ENCODE data around the gene CLEC20A. TPM values are rescaled to one million over a fixed set of nuclear protein-coding genes. Genes with fewer than 3 reads are reported as not detected.

CLEC20A gene
- total RNA-seq, 2 donors from 2014 or later = not detected

- ATAC-seq (replicated peaks in 1 of 2) = no peak
Observed at GRCh38 chr1:178490136-178490535, 6.6 kb downstream of the CLEC20A start.

GRCh38 chr1:178489399-178489798 is 7.4 kb downstream of the CLEC20A start:
- Mint-ChIP-seq H3K27me3 (ENCODE audit: low read depth) (peaks cover 20% of the 10 kb centered on the region), H3K4me1 (ENCODE audit: low read depth) (no peaks in the 10 kb centered on the region), H3K9me3 (no peaks in the 10 kb centered on the region), H3K27ac (no peak overlapping the region), H3K36me3 (ENCODE audit: insufficient read depth in 2 of 2) (no peaks in the 10 kb centered on the region), H3K4me3 (no peak overlapping the region)
- ATAC-seq (replicated peaks in 1 of 2) (no peak), DNase-seq (no peak)

More at GRCh38 chr1:178490136-178490535, 6.6 kb downstream of the CLEC20A start:
- Mint-ChIP-seq H3K27me3 (ENCODE audit: low read depth) (peaks cover 18% of the 10 kb centered on the region), H3K4me3 (no peak overlapping the region), H3K9me3 (no peaks in the 10 kb centered on the region), H3K36me3 (ENCODE audit: insufficient read depth in 2 of 2) (no peaks in the 10 kb centered on the region), H3K27ac (no peak overlapping the region), H3K4me1 (ENCODE audit: low read depth) (no peaks in the 10 kb centered on the region)
- no peak for DNase-seq

GRCh38 chr1:178488393-178488792 is 8.4 kb downstream of the CLEC20A start:
- Mint-ChIP-seq H3K27me3 (ENCODE audit: low read depth) (peaks cover 20% of the 10 kb centered on the region), H3K9me3 (no peaks in the 10 kb centered on the region), H3K27ac (no peak overlapping the region), H3K36me3 (ENCODE audit: insufficient read depth in 2 of 2) (no peaks in the 10 kb centered on the region), H3K4me3 (no peak overlapping the region), H3K4me1 (ENCODE audit: low read depth) (no peaks in the 10 kb centered on the region)
- ATAC-seq (replicated peaks in 1 of 2) (no peak), DNase-seq (no peak)

- Mint-ChIP-seq H3K4me3 (no peak overlapping the region), H3K9me3 (no peaks in the 10 kb centered on the region), H3K27me3 (ENCODE audit: low read depth) (peaks cover 20% of the 10 kb centered on the region), H3K36me3 (ENCODE audit: insufficient read depth in 2 of 2) (no peaks in the 10 kb centered on the region), H3K4me1 (ENCODE audit: low read depth) (no peaks in the 10 kb centered on the region), H3K27ac (no peak overlapping the region)
- ATAC-seq (replicated peaks in 1 of 2) = no peak
- DNase-seq = no peak
Observed at GRCh38 chr1:178487070-178487615, 9.6 kb downstream of the CLEC20A start.

GRCh38 chr1:178486100-178487069 is 10.4 kb downstream of the CLEC20A start:
- Mint-ChIP-seq H3K27me3 (ENCODE audit: low read depth) (peaks cover 20% of the 10 kb centered on the region), H3K4me1 (ENCODE audit: low read depth) (no peaks in the 10 kb centered on the region), H3K36me3 (ENCODE audit: insufficient read depth in 2 of 2) (no peaks in the 10 kb centered on the region), H3K4me3 (no peak overlapping the region), H3K27ac (no peak overlapping the region), H3K9me3 (no peaks in the 10 kb centered on the region)
- ATAC-seq (replicated peaks in 1 of 2) (no peak), DNase-seq (no peak)

- H3K27ac Mint-ChIP-seq = no peak overlapping the region
- no peak for ATAC-seq (replicated peaks in 1 of 2)
Observed at GRCh38 chr1:178485541-178485981, 11.2 kb downstream of the CLEC20A start.

GRCh38 chr1:178484698-178485225 is 12.0 kb downstream of the CLEC20A start:
- Mint-ChIP-seq H3K9me3 (no peaks in the 10 kb centered on the region), H3K27ac (no peak overlapping the region), H3K36me3 (ENCODE audit: insufficient read depth in 2 of 2) (no peaks in the 10 kb centered on the region), H3K4me1 (ENCODE audit: low read depth) (no peaks in the 10 kb centered on the region), H3K27me3 (ENCODE audit: low read depth) (peaks cover 20% of the 10 kb centered on the region), H3K4me3 (no peak overlapping the region)
- ATAC-seq (replicated peaks in 1 of 2) (no peak), DNase-seq (no peak)

More at GRCh38 chr1:178485541-178485981, 11.2 kb downstream of the CLEC20A start:
- Mint-ChIP-seq H3K36me3 (ENCODE audit: insufficient read depth in 2 of 2) (no peaks in the 10 kb centered on the region), H3K27me3 (ENCODE audit: low read depth) (peaks cover 20% of the 10 kb centered on the region), H3K4me1 (ENCODE audit: low read depth) (no peaks in the 10 kb centered on the region), H3K4me3 (no peak overlapping the region), H3K9me3 (no peaks in the 10 kb centered on the region)
- DNase-seq = no peak

GRCh38 chr1:178483251-178483957 is 13.4 kb downstream of the CLEC20A start:
- Mint-ChIP-seq H3K36me3 (ENCODE audit: insufficient read depth in 2 of 2) (no peaks in the 10 kb centered on the region), H3K4me1 (ENCODE audit: low read depth) (no peaks in the 10 kb centered on the region), H3K4me3 (no peak overlapping the region), H3K27me3 (ENCODE audit: low read depth) (peaks cover 17% of the 10 kb centered on the region), H3K9me3 (no peaks in the 10 kb centered on the region), H3K27ac (no peak overlapping the region)
- ATAC-seq (replicated peaks in 1 of 2) (no peak), DNase-seq (no peak)

- H3K27ac Mint-ChIP-seq = no peak overlapping the region
- ATAC-seq (replicated peaks in 1 of 2) (no peak), DNase-seq (no peak)
- H3K9me3 Mint-ChIP-seq = no peaks in the 10 kb centered on the region
- no peaks in the 10 kb centered on the region for H3K36me3 Mint-ChIP-seq (ENCODE audit: insufficient read depth in 2 of 2)
- H3K4me3 Mint-ChIP-seq = no peak overlapping the region
- H3K27me3 Mint-ChIP-seq (ENCODE audit: low read depth) = peaks cover 20% of the 10 kb centered on the region
- no peaks in the 10 kb centered on the region for H3K4me1 Mint-ChIP-seq (ENCODE audit: low read depth)
Observed at GRCh38 chr1:178477841-178478240, 18.9 kb downstream of the CLEC20A start.

- H3K4me1 Mint-ChIP-seq (ENCODE audit: low read depth) = no peaks in the 10 kb centered on the region
- DNase-seq (no peak), ATAC-seq (replicated peaks in 1 of 2) (no peak)
- H3K27me3 Mint-ChIP-seq (ENCODE audit: low read depth) = peaks cover 20% of the 10 kb centered on the region
- no peak overlapping the region for H3K4me3 Mint-ChIP-seq
- no peaks in the 10 kb centered on the region for H3K36me3 Mint-ChIP-seq (ENCODE audit: insufficient read depth in 2 of 2)
- H3K9me3 Mint-ChIP-seq = no peaks in the 10 kb centered on the region
- no peak overlapping the region for H3K27ac Mint-ChIP-seq
Observed at GRCh38 chr1:178477373-178477772, 19.4 kb downstream of the CLEC20A start.

GRCh38 chr1:178472531-178472930 is 24.2 kb downstream of the CLEC20A start:
- no peak overlapping the region for H3K27ac Mint-ChIP-seq
- no peaks in the 10 kb centered on the region for H3K9me3 Mint-ChIP-seq
- H3K36me3 Mint-ChIP-seq (ENCODE audit: insufficient read depth in 2 of 2) = no peaks in the 10 kb centered on the region
- DNase-seq = no peak
- H3K27me3 Mint-ChIP-seq (ENCODE audit: low read depth) = peaks cover 12% of the 10 kb centered on the region
- no peak overlapping the region for H3K4me3 Mint-ChIP-seq
- no peak for ATAC-seq (replicated peaks in 1 of 2)
- H3K4me1 Mint-ChIP-seq (ENCODE audit: low read depth) = no peaks in the 10 kb centered on the region

GRCh38 chr1:178470411-178470960 is 26.3 kb downstream of the CLEC20A start:
- no peaks in the 10 kb centered on the region for H3K36me3 Mint-ChIP-seq (ENCODE audit: insufficient read depth in 2 of 2)
- no peak overlapping the region for H3K27ac Mint-ChIP-seq
- no peak overlapping the region for H3K4me3 Mint-ChIP-seq
- H3K4me1 Mint-ChIP-seq (ENCODE audit: low read depth) = no peaks in the 10 kb centered on the region
- ATAC-seq (replicated peaks in 1 of 2) (no peak), DNase-seq (no peak)
- H3K9me3 Mint-ChIP-seq = no peaks in the 10 kb centered on the region
- peaks cover 12% of the 10 kb centered on the region for H3K27me3 Mint-ChIP-seq (ENCODE audit: low read depth)

- Mint-ChIP-seq H3K9me3 (no peaks in the 10 kb centered on the region), H3K4me3 (no peak overlapping the region), H3K36me3 (ENCODE audit: insufficient read depth in 2 of 2) (no peaks in the 10 kb centered on the region), H3K4me1 (ENCODE audit: low read depth) (no peaks in the 10 kb centered on the region), H3K27me3 (ENCODE audit: low read depth) (peaks cover 5% of the 10 kb centered on the region), H3K27ac (no peak overlapping the region)
- no peak for DNase-seq
- ATAC-seq (replicated peaks in 1 of 2) = no peak
Observed at GRCh38 chr1:178467837-178468236, 28.9 kb downstream of the CLEC20A start.
